Kidney tubule cell (primary cell): Measurements from ENCODE around the gene TRIM23.

Experiments
- DNase-seq: peaks from one replicate; pipeline ENCODE4 v3.0.0-alpha.2; 2018; ENCODE audit warnings: low spot score

Gene TRIM23

DNA sequence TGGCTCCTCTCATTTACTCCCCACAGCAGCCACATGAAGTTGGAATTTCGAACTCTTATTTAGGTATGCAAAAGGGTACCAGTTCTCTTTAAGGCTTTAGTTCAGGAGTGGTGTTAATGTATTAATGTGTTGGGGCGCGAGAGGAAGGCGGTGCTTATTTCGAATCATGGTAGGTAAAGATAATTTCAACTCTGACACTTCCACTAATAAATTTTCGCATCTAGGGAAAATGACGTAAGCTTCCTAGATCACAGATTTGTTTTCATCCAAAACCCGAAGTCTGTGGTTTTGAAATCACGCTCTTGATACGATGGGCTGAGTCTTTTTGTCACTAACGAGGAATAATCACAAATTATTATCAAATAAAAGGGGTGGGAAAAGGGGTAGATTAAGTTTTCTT lies 60.4 kb downstream of the TRIM23 start:
- DNase-seq: no peak

- DNase-seq: peak; percentile 97
Observed at GRCh38 chr5:65562731-65563701, 61.1 kb downstream of the TRIM23 start, which contains the start of the genes CENPK and PPWD1. Gene CENPK (minus strand): TSS chr5:65563168. CDS start chr5:65554907, 8,261 bp downstream. Gene PPWD1 (plus strand): TSS chr5:65563296. CDS start chr5:65563311, 15 bp downstream.

- no peak for DNase-seq
Observed at GRCh38 chr5:65556718-65557117, 67.4 kb downstream of the TRIM23 start.

DNA sequence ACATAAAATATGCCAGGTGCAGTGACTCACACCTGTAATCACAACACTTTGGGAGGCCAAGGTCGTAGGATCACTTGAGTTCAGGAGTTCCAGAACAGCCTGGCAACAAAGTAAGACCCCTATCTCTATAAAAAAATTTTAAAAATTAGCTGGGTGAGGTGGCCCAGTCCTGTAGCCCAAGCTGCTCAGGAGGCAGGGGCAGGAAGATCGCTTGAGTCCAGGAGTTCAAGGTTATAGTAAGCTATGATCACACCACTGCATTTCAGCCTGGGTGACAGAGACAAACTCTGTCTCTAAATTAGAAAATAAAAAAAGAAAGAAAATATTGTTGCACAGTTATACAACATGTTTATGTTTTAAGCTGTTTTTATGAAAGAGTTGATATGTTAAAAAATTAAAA lies 68.0 kb downstream of the TRIM23 start:
- DNase-seq: no peak

DNA sequence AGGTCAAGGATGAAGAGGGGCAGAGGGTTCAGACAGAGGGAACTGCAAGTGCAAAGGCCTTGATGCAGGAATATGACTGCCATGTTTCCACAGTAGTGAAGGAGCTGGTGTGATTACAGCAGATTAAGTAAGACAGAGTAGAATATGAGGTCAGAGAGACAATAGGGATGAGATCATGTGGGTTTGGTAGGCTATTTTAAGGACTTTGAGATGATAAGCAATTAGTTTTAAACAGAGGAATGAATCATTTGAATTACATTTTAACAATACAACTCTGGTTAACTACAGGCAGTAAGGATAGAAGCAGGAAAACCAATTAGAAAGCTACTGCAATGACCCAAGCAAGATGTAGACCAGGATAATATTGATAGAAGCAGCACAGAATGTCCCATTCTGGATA lies 68.8 kb downstream of the TRIM23 start:
- peak; percentile 19 for DNase-seq

GRCh38 chr5:65553941-65554340 lies 70.2 kb downstream of the TRIM23 start:
- DNase-seq: no peak

- no peak for DNase-seq
Observed at GRCh38 chr5:65548281-65548680, 75.9 kb downstream of the TRIM23 start.

DNA sequence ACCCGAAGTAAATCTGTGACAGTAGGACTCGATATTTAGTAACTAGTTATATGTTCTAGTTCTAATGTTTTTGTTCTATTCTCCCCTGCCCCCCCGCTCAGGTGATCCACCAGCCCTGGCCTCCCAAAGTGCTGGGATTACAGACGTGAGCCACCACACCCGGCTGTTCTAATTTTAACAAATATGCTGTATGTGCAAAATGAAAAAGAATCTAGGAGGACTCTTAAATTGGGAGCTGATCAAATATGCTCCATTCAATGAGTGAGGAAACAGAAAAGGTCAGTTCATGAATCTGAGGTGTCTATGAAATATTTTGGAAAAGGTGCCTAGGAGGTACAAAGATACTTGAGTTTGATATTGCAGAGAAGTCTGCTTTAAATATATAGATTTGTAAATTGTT lies 78.0 kb downstream of the TRIM23 start:
- no peak for DNase-seq

DNA sequence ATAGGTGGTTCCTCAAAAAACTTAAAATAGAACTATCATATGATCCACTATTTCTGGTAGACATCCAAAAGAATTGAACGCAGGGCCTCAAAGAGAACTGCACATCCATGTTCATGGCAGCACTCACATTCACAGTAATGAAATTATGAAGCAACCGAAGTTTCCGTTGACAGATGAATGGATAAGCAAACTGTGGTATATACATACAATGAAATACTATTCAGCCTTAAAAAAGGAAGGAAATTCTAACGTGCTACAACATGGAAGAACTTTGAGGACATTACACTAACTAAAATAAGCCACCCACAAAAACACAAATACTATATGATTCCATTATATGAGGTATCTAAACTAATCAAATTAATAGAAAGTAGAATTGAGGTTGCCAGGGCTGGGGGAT lies 79.7 kb downstream of the TRIM23 start:
- DNase-seq: no peak

DNA sequence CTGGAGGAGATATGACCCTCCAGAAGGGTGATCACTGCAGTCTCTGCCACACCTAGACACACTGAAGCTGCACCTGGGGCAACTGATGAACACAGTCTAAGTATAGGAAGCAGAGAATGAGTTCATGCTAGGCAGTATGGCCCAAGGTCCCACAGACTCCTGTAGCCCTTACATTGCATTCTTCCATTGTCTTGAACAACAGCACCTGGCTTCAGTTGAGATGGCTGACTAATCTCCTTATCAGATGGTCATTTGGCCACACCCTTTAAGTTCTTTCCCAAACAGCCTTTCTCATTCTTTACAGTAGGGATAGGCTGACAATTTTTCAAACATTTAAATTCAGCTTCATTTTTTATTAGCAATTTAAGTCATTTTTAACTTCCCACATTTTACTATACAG lies 84.3 kb downstream of the TRIM23 start:
- peak; percentile 1 for DNase-seq
